ENCODE measurements around the gene ZMYND8.
"Not testable (repeated sequence)": the region's sequence is repeated elsewhere in the genome, so short reads cannot be mapped to it uniquely, and the experiment has no call there.

Gene ZMYND8

GRCh38 chr20:47284373-47284772 lies 72.1 kb downstream of the ZMYND8 start:
- DNase-seq, result no peak

GRCh38 chr20:47283411-47283810 lies 73.1 kb downstream of the ZMYND8 start:
- no peak for DNase-seq

- DNase-seq, result no peak
These were observed 73.6 kb downstream of the ZMYND8 start for GRCh38 chr20:47282864-47283263.

- DNase-seq, result no peak
These were observed 75.1 kb downstream of the ZMYND8 start for GRCh38 chr20:47281376-47281775.

- DNase-seq, result no peak
These were observed 75.8 kb downstream of the ZMYND8 start for GRCh38 chr20:47280668-47281067.

- DNase-seq, result no peak
These were observed 76.3 kb downstream of the ZMYND8 start for GRCh38 chr20:47280228-47280627.

- DNase-seq, result no peak
These were observed 77.6 kb downstream of the ZMYND8 start for GRCh38 chr20:47278907-47279348.

GRCh38 chr20:47277535-47277872 lies 79.0 kb downstream of the ZMYND8 start:
- not testable (repeated sequence) for DNase-seq

- DNase-seq, result no peak
These were observed 79.5 kb downstream of the ZMYND8 start for GRCh38 chr20:47276851-47277534.

GRCh38 chr20:47276251-47276650 lies 80.2 kb downstream of the ZMYND8 start:
- DNase-seq, result no peak

GRCh38 chr20:47275548-47275947 lies 81.0 kb downstream of the ZMYND8 start:
- no peak for DNase-seq

- peak; percentile 65 for DNase-seq
These were observed 81.9 kb downstream of the ZMYND8 start for GRCh38 chr20:47274401-47275108.

- no peak for DNase-seq
These were observed 82.8 kb downstream of the ZMYND8 start for GRCh38 chr20:47273591-47274235.

- DNase-seq, result peak; percentile 73
These were observed 83.5 kb downstream of the ZMYND8 start for GRCh38 chr20:47272893-47273590.

- DNase-seq, result no peak
These were observed 85.4 kb downstream of the ZMYND8 start for GRCh38 chr20:47271046-47271615.

- no peak for DNase-seq
These were observed 87.0 kb downstream of the ZMYND8 start for GRCh38 chr20:47269309-47270165.

GRCh38 chr20:47267621-47268020 lies 88.9 kb downstream of the ZMYND8 start:
- DNase-seq, result no peak

GRCh38 chr20:47266847-47267515 lies 89.5 kb downstream of the ZMYND8 start:
- DNase-seq, result no peak

- DNase-seq, result no peak
These were observed 90.5 kb downstream of the ZMYND8 start for GRCh38 chr20:47265984-47266383.

GRCh38 chr20:47265214-47265613 lies 91.3 kb downstream of the ZMYND8 start:
- no peak for DNase-seq

- DNase-seq, result not testable (repeated sequence)
These were observed 92.2 kb downstream of the ZMYND8 start for GRCh38 chr20:47264137-47264769.
